ENCODE results near the gene ZNF532.
"Not testable (repeated sequence)": the region's sequence is repeated elsewhere in the genome, so short reads cannot be mapped to it uniquely, and the experiment has no call there.

ZNF532 gene

GRCh38 chr18:58898010-58898799 lies 33.5 kb downstream of the ZNF532 start:
- no peak for DNase-seq (ENCODE audit: low spot score)

DNA sequence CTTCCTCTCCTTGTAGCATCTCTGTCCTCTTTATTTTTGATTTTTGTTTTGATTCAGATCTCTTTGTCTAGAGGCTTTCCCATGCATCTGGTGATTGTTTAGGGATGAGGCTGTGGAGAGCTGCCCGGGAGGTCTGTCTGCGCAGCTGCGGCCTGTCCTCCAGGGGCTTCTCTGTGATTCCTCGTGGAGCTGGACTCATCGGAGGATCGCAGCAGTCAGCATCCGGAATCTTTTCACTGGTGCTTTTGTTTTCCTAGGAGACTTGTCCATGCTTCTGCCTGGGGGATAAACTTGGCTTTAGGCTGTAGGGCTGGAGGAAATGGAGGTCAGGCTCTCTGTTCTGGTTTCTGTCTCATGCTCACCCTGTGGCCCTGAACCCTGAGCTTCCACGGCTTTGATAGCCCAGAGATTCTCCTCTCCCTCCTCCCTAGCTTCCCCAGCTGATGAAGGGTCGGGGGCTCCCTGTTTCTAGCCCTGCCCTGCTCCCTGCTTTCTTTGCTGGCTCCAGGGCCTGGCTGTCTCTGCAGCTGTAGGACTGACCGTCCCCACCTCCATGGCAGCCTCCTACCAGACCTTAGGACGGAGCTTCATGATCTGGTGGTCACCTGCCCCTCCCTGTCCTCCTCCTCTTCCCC lies 35.5 kb downstream of the ZNF532 start:
- no peak for DNase-seq (ENCODE audit: low spot score)

- DNase-seq (ENCODE audit: low spot score): no peak
Observed at GRCh38 chr18:58901143-58901542, 36.5 kb downstream of the ZNF532 start.

DNA sequence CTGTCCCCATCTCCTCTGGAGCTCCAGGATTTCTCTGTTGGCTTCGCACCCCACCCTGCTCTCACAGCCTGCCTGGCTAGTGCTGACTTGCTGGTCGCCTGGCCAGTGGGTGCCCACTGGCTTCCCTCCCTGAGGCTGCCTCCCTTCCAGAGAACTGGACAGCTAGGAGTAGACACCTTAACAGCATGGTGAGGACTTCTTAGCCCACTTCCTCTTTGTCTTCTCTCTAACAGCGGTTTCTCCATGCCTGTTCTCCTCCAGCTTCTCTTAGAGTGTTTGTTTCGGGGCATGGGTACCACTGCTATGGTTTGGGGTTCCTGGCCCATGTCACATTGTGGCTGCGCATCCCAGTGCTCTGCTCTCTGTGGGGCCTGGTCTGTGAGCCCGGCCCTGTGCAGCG lies 37.1 kb downstream of the ZNF532 start:
- DNase-seq (ENCODE audit: low spot score): no peak

- no peak for DNase-seq (ENCODE audit: low spot score)
Observed at GRCh38 chr18:58902961-58903360, 38.3 kb downstream of the ZNF532 start.

GRCh38 chr18:58903533-58903932 lies 38.9 kb downstream of the ZNF532 start:
- no peak for DNase-seq (ENCODE audit: low spot score)

- no peak for DNase-seq (ENCODE audit: low spot score)
Observed at GRCh38 chr18:58905777-58906428, 41.2 kb downstream of the ZNF532 start.

DNA sequence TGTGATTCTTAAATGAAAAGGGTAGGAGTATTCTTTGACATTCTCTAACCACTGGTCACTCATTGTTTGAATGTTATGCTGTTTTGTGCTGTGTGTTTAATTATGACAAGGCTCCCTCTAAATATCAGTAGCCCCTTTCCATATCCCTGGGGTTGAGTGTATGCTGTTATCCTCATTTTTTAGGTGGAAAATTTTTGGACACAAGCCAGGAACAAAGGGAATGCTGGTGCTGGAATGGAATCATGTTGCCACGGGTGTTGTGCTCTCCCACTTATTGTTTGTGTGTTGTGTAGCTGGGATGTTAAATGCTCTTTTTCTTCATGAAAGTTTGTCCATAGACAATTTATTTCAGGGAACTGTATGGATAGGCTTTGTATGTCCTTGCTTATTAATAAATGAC lies 43.3 kb downstream of the ZNF532 start:
- DNase-seq (ENCODE audit: low spot score): no peak

DNA sequence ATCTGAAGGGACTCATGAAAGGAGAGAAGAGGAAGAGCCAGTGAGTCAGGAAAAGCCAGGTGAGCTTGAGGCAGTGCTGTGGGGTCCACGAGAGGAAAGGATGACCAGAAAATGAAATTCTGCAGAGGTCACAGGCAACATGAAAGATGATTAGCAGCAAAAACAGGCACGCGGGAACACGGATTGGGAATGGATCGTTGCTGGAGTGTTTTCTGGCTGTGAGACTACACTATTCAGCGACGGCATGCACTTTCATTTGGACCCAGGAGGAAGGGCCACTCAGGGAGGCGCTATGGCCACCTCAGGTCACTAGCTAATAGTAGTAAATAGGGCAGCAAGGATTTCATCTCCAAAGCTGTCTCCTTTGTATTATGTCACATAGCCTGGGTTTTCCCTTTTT lies 44.8 kb downstream of the ZNF532 start:
- no peak for DNase-seq (ENCODE audit: low spot score)

DNA sequence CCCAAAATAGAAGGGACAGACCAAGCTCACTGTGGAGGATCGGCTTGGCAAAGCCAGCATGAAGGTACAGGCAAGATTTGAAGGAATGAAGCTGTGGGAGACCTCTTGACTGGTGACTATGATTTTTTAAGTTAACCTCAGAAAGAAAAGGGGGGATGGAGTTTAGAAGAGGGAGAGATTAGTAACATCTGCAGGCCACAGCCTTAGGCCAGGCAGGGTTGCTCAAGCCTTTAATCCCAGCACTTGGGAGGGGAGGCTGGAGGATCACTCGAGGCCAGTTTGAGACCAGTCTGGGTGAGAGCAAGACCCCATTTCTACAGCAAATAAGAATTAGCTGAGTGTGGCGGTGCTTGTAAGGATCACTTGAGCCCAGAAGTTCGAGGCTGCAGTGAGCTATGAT lies 46.6 kb downstream of the ZNF532 start:
- no peak for DNase-seq (ENCODE audit: low spot score)

- DNase-seq (ENCODE audit: low spot score): no peak
Observed at GRCh38 chr18:58911766-58912165, 47.1 kb downstream of the ZNF532 start.

DNA sequence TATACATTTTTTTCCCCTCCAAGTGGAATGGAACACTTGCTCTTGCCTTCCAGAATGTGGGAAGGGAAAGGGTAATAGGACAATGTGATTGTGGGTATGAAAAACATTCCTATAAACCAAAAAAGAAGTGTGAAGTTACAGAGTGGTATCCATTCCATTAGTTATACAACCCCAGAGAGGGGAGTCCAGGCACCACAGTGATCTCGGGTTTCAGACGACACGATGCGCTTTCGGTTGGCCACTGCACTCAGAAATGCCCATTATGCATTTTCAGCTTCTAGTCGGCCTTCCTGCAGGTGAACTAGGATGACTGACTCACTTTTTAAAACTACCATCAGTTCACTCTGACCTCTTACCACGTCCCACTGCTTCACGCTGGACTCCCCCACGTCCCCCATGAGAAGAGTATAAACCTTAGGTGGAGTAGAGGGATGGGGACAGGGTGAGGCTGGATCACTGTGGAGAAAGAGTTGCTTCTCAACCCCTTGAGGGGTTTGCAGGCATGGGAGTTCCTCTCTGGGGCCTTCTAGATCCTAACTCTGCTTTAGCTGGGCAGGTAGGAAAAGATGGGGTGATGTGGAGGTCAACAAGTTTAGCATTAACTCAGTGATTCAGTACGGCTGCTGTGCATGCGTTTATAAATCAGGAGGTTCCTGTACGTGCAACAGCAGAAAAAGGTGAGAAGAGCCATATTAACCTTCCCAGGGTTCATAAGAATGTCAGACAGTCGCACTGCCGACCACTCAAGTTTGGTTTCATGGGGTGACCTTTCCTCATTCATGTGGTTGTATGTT lies 50.5 kb downstream of the ZNF532 start:
- no peak for DNase-seq (ENCODE audit: low spot score)

DNA sequence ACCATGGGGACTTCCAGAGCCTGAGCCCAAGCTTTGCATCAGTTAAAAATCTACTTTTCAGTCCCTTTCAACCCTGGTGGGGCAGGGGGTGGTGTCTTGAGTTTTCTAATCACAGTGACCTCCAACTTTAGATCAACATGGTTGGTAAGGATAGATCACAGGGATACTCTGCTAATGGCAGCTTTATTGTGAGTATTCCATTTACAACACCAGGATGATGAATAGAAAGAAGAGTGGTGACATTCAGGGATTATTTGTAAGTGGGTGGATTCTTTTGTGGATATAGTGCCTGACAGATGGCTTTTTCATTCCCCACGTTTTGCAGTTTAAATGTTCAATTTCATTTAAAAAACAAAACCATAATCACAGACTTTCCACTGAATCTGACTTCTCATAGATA lies 51.3 kb downstream of the ZNF532 start:
- no peak for DNase-seq (ENCODE audit: low spot score)

- DNase-seq (ENCODE audit: low spot score): not testable (repeated sequence)
Observed at GRCh38 chr18:58919934-58920333, 55.3 kb downstream of the ZNF532 start.

GRCh38 chr18:58922995-58923394 lies 58.3 kb downstream of the ZNF532 start:
- no peak for DNase-seq (ENCODE audit: low spot score)

- DNase-seq (ENCODE audit: low spot score): no peak
Observed at GRCh38 chr18:58924473-58924872, 59.8 kb downstream of the ZNF532 start.

- DNase-seq (ENCODE audit: low spot score): no peak
Observed at GRCh38 chr18:58927659-58928058, 63.0 kb downstream of the ZNF532 start.

DNA sequence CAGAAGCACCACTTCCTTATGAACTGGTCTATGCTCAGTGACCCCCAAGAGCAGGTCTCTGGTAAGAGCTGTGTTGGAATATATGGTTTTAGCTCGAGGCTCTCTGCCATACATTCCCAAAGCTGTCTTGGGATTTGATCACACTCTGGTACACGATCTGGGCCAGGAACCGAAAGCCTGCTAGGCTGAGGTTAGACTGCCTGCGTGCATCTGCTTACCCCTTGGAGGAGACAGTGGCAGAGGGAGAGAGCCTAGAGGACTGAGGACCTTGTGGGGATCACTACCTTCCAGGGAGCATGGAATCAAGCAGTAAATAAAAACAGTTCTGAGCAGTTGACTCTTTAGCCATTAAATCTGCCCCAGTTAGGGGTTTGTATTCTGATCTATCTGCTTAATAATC lies 63.7 kb downstream of the ZNF532 start:
- DNase-seq (ENCODE audit: low spot score): no peak

DNA sequence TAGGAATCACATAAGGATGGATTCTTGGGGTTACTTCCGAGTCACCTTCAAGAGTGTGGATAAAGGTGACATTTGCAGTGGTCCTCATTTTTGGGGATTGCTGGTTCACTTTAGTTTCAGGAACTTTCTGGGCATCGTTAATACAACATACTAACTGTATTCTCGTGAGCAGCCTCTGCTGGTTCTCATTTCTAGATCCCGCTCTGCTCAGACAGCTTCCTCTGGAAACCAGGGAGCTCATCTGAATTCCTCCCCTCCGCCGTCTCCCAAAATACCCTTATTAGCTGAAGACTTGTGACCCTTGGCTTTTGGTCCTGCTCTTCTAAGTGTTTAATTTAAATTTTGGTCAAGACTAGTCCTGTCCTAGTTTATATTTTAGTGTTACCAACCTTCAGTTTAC lies 64.5 kb downstream of the ZNF532 start:
- no peak for DNase-seq (ENCODE audit: low spot score)

DNA sequence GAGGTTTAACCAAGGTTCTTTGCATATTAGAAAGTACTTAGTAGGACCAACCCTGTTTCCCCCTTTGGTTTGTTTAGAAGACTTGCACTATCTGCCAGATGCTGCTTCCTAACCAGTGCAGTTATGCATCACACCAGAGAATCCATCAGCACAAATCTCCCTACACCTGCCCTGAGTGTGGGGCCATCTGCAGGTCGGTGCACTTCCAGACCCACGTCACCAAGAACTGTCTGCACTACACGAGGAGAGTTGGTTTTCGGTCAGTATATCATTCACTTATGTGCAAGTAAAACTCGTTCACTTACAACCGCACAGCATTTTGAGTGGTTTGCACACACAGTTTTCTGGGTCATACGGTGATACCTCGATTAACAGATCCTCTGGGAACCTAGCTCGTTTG lies 69.7 kb downstream of the ZNF532 start:
- DNase-seq (ENCODE audit: low spot score): no peak

DNA sequence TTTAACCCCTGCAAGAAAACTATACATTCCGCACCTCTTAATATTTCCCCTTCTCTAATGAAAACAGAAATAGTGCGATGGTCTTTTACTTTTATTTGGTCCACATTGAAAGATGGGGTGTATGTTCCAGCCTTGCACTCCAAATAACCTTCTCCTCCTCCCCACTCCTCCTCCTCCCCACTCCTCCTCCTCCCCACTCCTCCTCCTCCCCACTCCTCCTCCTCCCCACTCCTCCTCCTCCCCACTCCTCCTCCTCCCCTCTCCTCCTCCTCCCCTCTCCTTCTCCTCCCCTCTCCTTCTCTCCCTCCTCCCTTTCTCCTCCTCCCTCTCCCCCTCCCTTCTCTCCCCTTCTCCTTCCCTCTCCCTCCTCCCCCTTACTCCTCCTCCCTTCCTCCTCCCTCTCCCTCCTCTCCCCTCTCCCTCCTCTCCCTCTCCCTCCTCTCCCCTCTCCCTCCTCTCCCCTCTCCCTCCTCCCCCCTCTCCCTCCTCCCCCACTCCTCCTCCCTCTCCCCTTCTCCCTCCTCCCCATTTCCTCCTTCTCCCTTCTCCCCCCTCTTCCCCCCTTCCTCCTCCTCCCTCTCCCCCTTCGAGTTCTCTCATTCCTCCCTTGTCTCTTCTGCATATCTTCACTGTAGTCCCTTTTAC lies 70.4 kb downstream of the ZNF532 start:
- DNase-seq (ENCODE audit: low spot score): no peak

Data from CD4-positive, alpha-beta T cell treated with Interleukin-6 at 100 ng/mL for 8 hours (primary cell).